GM23248 (cell line): ENCODE data around the gene USP30. TPM values are rescaled to one million over a fixed set of nuclear protein-coding genes. Genes with fewer than 3 reads are reported as not detected.
"Not testable (repeated sequence)": the region's sequence is repeated elsewhere in the genome, so short reads cannot be mapped to it uniquely, and the experiment has no call there.

Source experiments
- DNase-seq: peaks from one replicate; pipeline ENCODE4 v3.0.0-alpha.2; 2015
- H2AFZ ChIP-seq: fragments of 200-600 bp; sonication (generic); 2 replicates; pipeline ENCODE4 v1.6.1; 2016; ENCODE audit warnings: antibody characterized with exemption
- H3F3A ChIP-seq: fragments of 200-600 bp; sonication (generic); 2 replicates; pipeline ENCODE4 v1.6.1; 2016; ENCODE audit warnings: mild to moderate bottlenecking, antibody characterized with exemption, mixed run types; ENCODE audit not compliant: insufficient read depth
- H3K27ac ChIP-seq: fragments of 200-600 bp; sonication (generic); 2 replicates; pipeline ENCODE4 v1.5.1; 2016; ENCODE audit warnings: mild to moderate bottlenecking
- H3K27me3 ChIP-seq: fragments of 200-600 bp; sonication (generic); replicated peaks from 2 replicates; pipeline ENCODE4 v1.6.1; 2016; ENCODE audit warnings: mild to moderate bottlenecking; ENCODE audit not compliant: insufficient read depth
- H3K36me3 ChIP-seq: fragments of 200-600 bp; sonication (generic); 2 replicates; pipeline ENCODE4 v1.6.1; 2016; ENCODE audit warnings: low read depth, mild to moderate bottlenecking
- H3K4me1 ChIP-seq: fragments of 200-600 bp; sonication (generic); 2 replicates; pipeline ENCODE4 v1.6.1; 2016; ENCODE audit warnings: mild to moderate bottlenecking; ENCODE audit not compliant: insufficient read depth
- H3K4me2 ChIP-seq: fragments of 200-600 bp; sonication (generic); one replicate; pipeline ENCODE4 v1.6.1; 2016; ENCODE audit warnings: mild to moderate bottlenecking; ENCODE audit not compliant: unreplicated experiment
- H3K4me3 ChIP-seq: fragments of 200-600 bp; sonication (generic); 2 replicates; pipeline ENCODE4 v1.5.1; 2016; ENCODE audit warnings: mild to moderate bottlenecking
- H3K79me2 ChIP-seq: fragments of 200-600 bp; sonication (generic); 2 replicates; pipeline ENCODE4 v1.6.1; 2016; ENCODE audit warnings: mild to moderate bottlenecking; ENCODE audit not compliant: insufficient read depth
- H3K9ac ChIP-seq: fragments of 200-600 bp; sonication (generic); 2 replicates; pipeline ENCODE4 v1.6.1; 2016; ENCODE audit warnings: mild to moderate bottlenecking
- H3K9me2 ChIP-seq: fragments of 200-600 bp; sonication (generic); 2 replicates; pipeline ENCODE4 v1.6.1; 2016; ENCODE audit warnings: mixed run types, mild to moderate bottlenecking, moderate library complexity; ENCODE audit not compliant: insufficient read depth
- H3K9me3 ChIP-seq: fragments of 200-600 bp; sonication (generic); one replicate; pipeline ENCODE4 v1.6.1; 2017; ENCODE audit warnings: low read depth
- H4K20me1 ChIP-seq: fragments of 200-600 bp; sonication (generic); 2 replicates; pipeline ENCODE4 v1.6.0; 2016; ENCODE audit not compliant: insufficient read depth
- EZH2 ChIP-seq: fragments of 200-600 bp; sonication (generic); IDR thresholded peaks from 2 replicates; pipeline ENCODE4 v1.6.1; 2018; ENCODE audit warnings: antibody characterized with exemption, mild to moderate bottlenecking; ENCODE audit not compliant: insufficient read depth, poor library complexity, severe bottlenecking
- EZH2phosphoT487 ChIP-seq: fragments of 200-600 bp; sonication (generic); IDR thresholded peaks from 2 replicates; pipeline ENCODE4 v1.6.1; 2018; ENCODE audit warnings: antibody characterized with exemption, moderate library complexity, mild to moderate bottlenecking, low read depth; ENCODE audit not compliant: insufficient read depth
- WGBS, 2 experiments: methylation state at CpG; one replicate each; pipeline ENCODE4 v1.1.6; 2015 to 2017; ENCODE audit warnings: low lambda C conversion rate in 2 of 2, low coverage in 1 of 2; ENCODE audit errors: missing lambda C conversion rate in 2 of 2; 5-methylcytosine and 5-hydroxymethylcytosine counted together
- in situ Hi-C: fragments of 300-500 bp; cut with MboI; formaldehyde crosslinking; loops from 2 replicates; pipeline ENCODE4 v1.15.0; 2020
- polyA plus RNA-seq: library from polyadenylated mRNA; unstranded; fragments of >200 nt; fragmentation: Nextera tagmentation; extraction: Ambion mirVana; gene quantifications from 2 replicates; pipeline ENCODE4 v1.2.1, GENCODE V29; 2016
- total RNA-seq: library from RNA; depleted of rRNA; stranded (reverse); fragments of >200 nt; shearing (Covaris generic); gene quantifications from 2 replicates; pipeline ENCODE4 v1.2.3, GENCODE V29; 2014

USP30 gene
- total and polyA plus RNA-seq, 2 experiments from 2014 or later, result 6.5 to 7.5 TPM

DNA sequence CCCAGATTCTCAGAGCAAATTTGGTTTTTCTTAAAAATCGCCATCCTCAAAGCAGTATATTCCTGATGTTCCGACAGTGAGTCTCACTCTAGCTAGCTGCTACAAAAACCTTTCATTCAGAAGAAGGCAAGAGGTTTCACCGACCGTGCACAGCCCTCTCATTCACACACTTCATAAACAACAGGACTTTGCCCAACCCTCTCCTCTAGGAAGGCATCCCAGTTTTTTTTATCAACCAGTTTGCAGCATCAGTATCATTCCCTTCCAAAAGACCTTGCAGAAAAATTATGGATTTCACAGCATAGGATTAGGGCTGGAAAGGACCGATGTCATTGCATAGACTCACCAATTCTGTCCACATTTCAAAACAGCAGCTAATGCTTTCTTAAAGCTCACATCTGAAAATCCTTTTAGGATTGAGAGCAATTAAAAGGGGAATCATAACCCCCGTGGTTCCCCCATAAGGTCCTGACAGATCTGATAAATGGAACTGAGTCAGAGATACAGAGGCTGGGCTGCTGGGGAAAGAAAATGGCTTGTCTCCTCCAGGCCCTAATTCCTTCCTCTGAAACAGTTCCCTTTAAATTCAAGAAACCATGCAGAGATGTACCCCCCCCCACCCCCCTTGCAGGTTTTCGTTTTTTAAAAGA is 32.1 kb upstream of the USP30 start:
- no peaks in the 10 kb centered on the region for H3K4me1 ChIP-seq
- no peaks in the 10 kb centered on the region for H3K9me2 ChIP-seq
- no peaks in the 10 kb centered on the region for H3K27me3 ChIP-seq
- H4K20me1 ChIP-seq, result no peaks in the 10 kb centered on the region
- in situ Hi-C loops, result no loop called here
- no peaks in the 10 kb centered on the region for H3K36me3 ChIP-seq
- no peak overlapping the region for H3K27ac ChIP-seq
- no peak for DNase-seq
- WGBS, 2 experiments, result 43 to 45% methylated on average over 7 of the region's 7 CpGs
- no peaks in the 10 kb centered on the region for H3K79me2 ChIP-seq
- H3K9ac ChIP-seq, result no peak overlapping the region
- no peak overlapping the region for H3K4me2 ChIP-seq
- no peak overlapping the region for H2AFZ ChIP-seq
- no peaks in the 10 kb centered on the region for H3F3A ChIP-seq
- TF ChIP-seq EZH2phosphoT487 (no peak), EZH2 (no peak)
- H3K9me3 ChIP-seq, result no peaks in the 10 kb centered on the region
- H3K4me3 ChIP-seq, result no peak overlapping the region

GRCh38 chr12:109020796-109021380 is 31.5 kb upstream of the USP30 start, which contains the start of gene SVOP:
Gene SVOP (minus strand): TSS chr12:109021068. CDS start chr12:109020868, 200 bp downstream.
- Histone ChIP-seq H2AFZ (no peak within 1 kb of the TSS), H3K9me3 (no peaks in the 10 kb centered on the region), H3K4me1 (no peaks in the 10 kb centered on the region), H3F3A (no peaks in the 10 kb centered on the region), H3K36me3 (no peaks in the 10 kb centered on the region), H3K79me2 (no peaks in the 10 kb centered on the region), H4K20me1 (no peaks in the 10 kb centered on the region), H3K9me2 (no peaks in the 10 kb centered on the region), H3K27me3 (no peaks in the 10 kb centered on the region), H3K27ac (no peak within 1 kb of the TSS), H3K4me3 (peak within 1 kb of the TSS; percentile 45; the same call in 1 of the 2 replicates), H3K9ac (no peak within 1 kb of the TSS), H3K4me2 (no peak within 1 kb of the TSS)
- 6 to 8% methylated on average over 26 to 30 of the region's 30 CpGs for WGBS, 2 experiments
- in situ Hi-C loops, result no loop called here
- DNase-seq, result peak; percentile 78
- TF ChIP-seq EZH2phosphoT487 (no peak), EZH2 (no peak)

GRCh38 chr12:109027767-109028166 is 24.6 kb upstream of the USP30 start:
- peak; percentile 11 for DNase-seq
- H3K36me3 ChIP-seq, result no peaks in the 10 kb centered on the region
- no peaks in the 10 kb centered on the region for H3K79me2 ChIP-seq
- WGBS, 2 experiments, result 0% methylated on average over 1 of the region's 1 CpG
- no peaks in the 10 kb centered on the region for H3K9me3 ChIP-seq
- no peaks in the 10 kb centered on the region for H3K9me2 ChIP-seq
- no peaks in the 10 kb centered on the region for H3F3A ChIP-seq
- no peaks in the 10 kb centered on the region for H4K20me1 ChIP-seq
- in situ Hi-C loops, result no loop called here
- no peak overlapping the region for H3K4me2 ChIP-seq
- H3K27me3 ChIP-seq, result no peaks in the 10 kb centered on the region
- no peak overlapping the region for H3K9ac ChIP-seq
- no peak overlapping the region for H3K27ac ChIP-seq
- H3K4me1 ChIP-seq, result no peaks in the 10 kb centered on the region
- TF ChIP-seq EZH2 (no peak), EZH2phosphoT487 (no peak)
- H2AFZ ChIP-seq, result no peak overlapping the region
- H3K4me3 ChIP-seq, result no peak overlapping the region

- not testable (repeated sequence) for H3K27me3 ChIP-seq
Observed at GRCh38 chr12:109028624-109029023, 23.8 kb upstream of the USP30 start.

More at GRCh38 chr12:109028624-109029023, 23.8 kb upstream of the USP30 start:
- H3K9ac ChIP-seq, H3K4me1 ChIP-seq, H3K4me2 ChIP-seq, H3K4me3 ChIP-seq, in situ Hi-C loops, H4K20me1 ChIP-seq, H2AFZ ChIP-seq, H3K36me3 ChIP-seq, H3K9me2 ChIP-seq, H3K27ac ChIP-seq, H3K9me3 ChIP-seq, H3F3A ChIP-seq, H3K79me2 ChIP-seq: not testable (repeated sequence)
- DNase-seq, result peak; percentile 8
- WGBS, 2 experiments, result 10 to 13% methylated on average over 3 of the region's 3 CpGs
